ENCODE results near the gene UBE2O. TPM values are rescaled to one million over a fixed set of nuclear protein-coding genes. Genes with fewer than 3 reads are reported as not detected.

Gene UBE2O
- total RNA-seq, 1 experiment from 2014 or later = 68.9 TPM

GRCh38 chr17:76369804-76370203 lies 83.1 kb downstream of the UBE2O start:
- Mint-ChIP-seq H3K36me3 (no peaks in the 10 kb centered on the region), H3K27me3 (ENCODE audit: low read depth) (no peaks in the 10 kb centered on the region; the same call in 1 of the 2 replicates), H3K9me3 (no peaks in the 10 kb centered on the region), H3K4me3 (no peak overlapping the region), H3K27ac (no peak overlapping the region), H3K4me1 (peaks cover 26% of the 10 kb centered on the region)
- ATAC-seq (no peak), DNase-seq (ENCODE audit: low spot score) (no peak)
- CTCF ChIA-PET = interaction anchor here (0.7 to 4.3 kb wide), 13 partner anchors 8 to 105 kb away, joined by 3 to 34 read pairs (median 7); partner anchors contain the start of genes PRPSAP1, SPHK1 and UBALD2
- TF ChIP-seq JAZF1 (CRISPR knock-in tag; IDR thresholded peaks at IDR 0.05) = no peak
- TF ChIP-seq NR2C2 (CRISPR knock-in tag; IDR thresholded peaks at IDR 0.05) = no peak
- TF ChIP-seq MAX (CRISPR knock-in tag; IDR thresholded peaks at IDR 0.05) = no peak
- TF ChIP-seq PREB (CRISPR knock-in tag; IDR thresholded peaks at IDR 0.05; ENCODE audit: borderline replicate concordance) = no peak
- TF ChIP-seq ZBTB21 (CRISPR knock-in tag; IDR thresholded peaks at IDR 0.05; ENCODE audit: borderline replicate concordance) = no peak
- TF ChIP-seq TEAD1 (CRISPR knock-in tag; IDR thresholded peaks at IDR 0.05) = no peak
- no peak for TF ChIP-seq FOXP4 (CRISPR knock-in tag; IDR thresholded peaks at IDR 0.05)
- no peak for TF ChIP-seq IRF2 (CRISPR knock-in tag; IDR thresholded peaks at IDR 0.05; ENCODE audit: borderline replicate concordance, low read depth)
- TF ChIP-seq RORB (CRISPR knock-in tag; IDR thresholded peaks at IDR 0.05) = no peak
- TF ChIP-seq ATF2 (CRISPR knock-in tag; IDR thresholded peaks at IDR 0.05; ENCODE audit: borderline replicate concordance, low read depth) = no peak
- no peak for TF ChIP-seq ATF1 (CRISPR knock-in tag; IDR thresholded peaks at IDR 0.05)
- TF ChIP-seq ZNF396 (CRISPR knock-in tag; IDR thresholded peaks at IDR 0.05; ENCODE audit: borderline replicate concordance) = no peak
- TF ChIP-seq TCF7 (CRISPR knock-in tag; IDR thresholded peaks at IDR 0.05; ENCODE audit: low read depth) = no peak
- no peak for TF ChIP-seq HMGA2 (CRISPR knock-in tag; IDR thresholded peaks at IDR 0.05)
- TF ChIP-seq USF2 (CRISPR knock-in tag; IDR thresholded peaks at IDR 0.05) = no peak
- TF ChIP-seq ZNF423 (CRISPR knock-in tag; IDR thresholded peaks at IDR 0.05) = no peak
- POLR2A ChIA-PET = no interaction called here

- no peak for ATAC-seq
- Mint-ChIP-seq H3K36me3 (no peaks in the 10 kb centered on the region), H3K27ac (no peak overlapping the region), H3K4me1 (peaks cover 26% of the 10 kb centered on the region), H3K27me3 (ENCODE audit: low read depth) (no peaks in the 10 kb centered on the region; the same call in 1 of the 2 replicates), H3K4me3 (no peak overlapping the region), H3K9me3 (no peaks in the 10 kb centered on the region)
- ChIA-PET CTCF (interaction anchor here (1.4 to 4.3 kb wide), 9 partner anchors 7 to 153 kb away, joined by 3 to 34 read pairs (median 10); partner anchors contain the start of gene SPHK1), POLR2A (no interaction called here)
- no peak for DNase-seq (ENCODE audit: low spot score)
- no peak for TF ChIP-seq ZNF671 (CRISPR knock-in tag; IDR thresholded peaks at IDR 0.05)
- TF ChIP-seq HMGA2 (CRISPR knock-in tag; IDR thresholded peaks at IDR 0.05) = no peak
- TF ChIP-seq RELA (CRISPR knock-in tag; IDR thresholded peaks at IDR 0.05; ENCODE audit: borderline replicate concordance) = no peak
- TF ChIP-seq CDX4 (CRISPR knock-in tag; IDR thresholded peaks at IDR 0.05; ENCODE audit: borderline replicate concordance) = no peak
- no peak for TF ChIP-seq TEAD4 (CRISPR knock-in tag; IDR thresholded peaks at IDR 0.05)
- TF ChIP-seq FOXK1 (CRISPR knock-in tag; IDR thresholded peaks at IDR 0.05) = no peak
- TF ChIP-seq NR3C1 (CRISPR knock-in tag; conservative IDR thresholded peaks at IDR 0.05; ENCODE audit: low read depth) = no peak
- no peak for TF ChIP-seq NFE2L1 (CRISPR knock-in tag; IDR thresholded peaks at IDR 0.05)
Observed at GRCh38 chr17:76369379-76369778, 83.6 kb downstream of the UBE2O start.
